Measurements from ENCODE around the gene UGCG.
A peak's percentile ranks its signal among the peaks of the same experiment; 100 is the strongest.

UGCG gene

GRCh38 chr9:111919875-111920274 lies 23.3 kb downstream of the UGCG start:
- DNase-seq (ENCODE audit: low read depth, low spot score) = no peak
- Histone ChIP-seq H3K9ac (ENCODE audit: insufficient read length) (no peak overlapping the region), H3K27ac (no peak overlapping the region), H3K4me3 (no peak overlapping the region), H3K9me3 (ENCODE audit: low read depth, low read length) (no peaks in the 10 kb centered on the region), H3K36me3 (ENCODE audit: insufficient read depth, low read length) (no peaks in the 10 kb centered on the region)
- TF ChIP-seq POLR2AphosphoS5 (IDR thresholded peaks at IDR 0.05; ENCODE audit: borderline replicate concordance, low read depth, low read length) = no peak
- TF ChIP-seq FOXP2 (optimal IDR thresholded peaks at IDR 0.05; ENCODE audit: control extremely low read depth, extremely low read length, insufficient read depth) = no peak
- no peak for TF ChIP-seq EZH2 (IDR thresholded peaks at IDR 0.05)

DNA sequence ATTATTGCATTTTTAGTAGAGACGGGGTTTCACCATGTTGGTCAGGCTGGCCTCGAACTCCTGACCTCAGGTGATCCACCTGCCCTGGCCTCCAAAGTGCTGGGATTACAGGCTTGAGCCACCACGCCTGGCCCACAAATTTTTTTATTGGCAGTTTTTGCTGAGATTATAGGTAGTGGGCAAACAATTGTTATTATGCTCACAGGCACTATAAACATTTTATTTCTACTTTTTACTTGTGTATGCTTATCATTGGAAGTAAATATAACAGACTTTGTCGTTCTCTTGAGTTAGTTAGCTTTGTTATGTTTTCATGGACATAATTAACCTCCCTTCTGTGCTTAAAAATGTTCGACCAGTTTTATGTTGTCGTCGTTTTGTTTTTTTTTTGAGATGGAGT lies 23.9 kb downstream of the UGCG start:
- Histone ChIP-seq H3K9me3 (ENCODE audit: low read depth, low read length) (no peaks in the 10 kb centered on the region), H3K9ac (ENCODE audit: insufficient read length) (no peak overlapping the region), H3K4me3 (no peak overlapping the region), H3K36me3 (ENCODE audit: insufficient read depth, low read length) (no peaks in the 10 kb centered on the region), H3K27ac (no peak overlapping the region)
- DNase-seq (ENCODE audit: low read depth, low spot score) = no peak
- TF ChIP-seq POLR2AphosphoS5 (IDR thresholded peaks at IDR 0.05; ENCODE audit: borderline replicate concordance, low read depth, low read length) (no peak), EZH2 (IDR thresholded peaks at IDR 0.05) (no peak), FOXP2 (optimal IDR thresholded peaks at IDR 0.05; ENCODE audit: control extremely low read depth, extremely low read length, insufficient read depth) (no peak)

- TF ChIP-seq EZH2 (IDR thresholded peaks at IDR 0.05) (no peak), FOXP2 (optimal IDR thresholded peaks at IDR 0.05; ENCODE audit: control extremely low read depth, extremely low read length, insufficient read depth) (no peak), POLR2AphosphoS5 (IDR thresholded peaks at IDR 0.05; ENCODE audit: borderline replicate concordance, low read depth, low read length) (no peak)
- Histone ChIP-seq H3K27ac (peak overlapping the region; percentile 36; the same call in 1 of the 2 replicates), H3K4me3 (no peak overlapping the region), H3K36me3 (ENCODE audit: insufficient read depth, low read length) (no peaks in the 10 kb centered on the region), H3K9me3 (ENCODE audit: low read depth, low read length) (no peaks in the 10 kb centered on the region), H3K9ac (ENCODE audit: insufficient read length) (no peak overlapping the region)
- no peak for DNase-seq (ENCODE audit: low read depth, low spot score)
Measured at GRCh38 chr9:111922324-111923013, 25.9 kb downstream of the UGCG start.

DNA sequence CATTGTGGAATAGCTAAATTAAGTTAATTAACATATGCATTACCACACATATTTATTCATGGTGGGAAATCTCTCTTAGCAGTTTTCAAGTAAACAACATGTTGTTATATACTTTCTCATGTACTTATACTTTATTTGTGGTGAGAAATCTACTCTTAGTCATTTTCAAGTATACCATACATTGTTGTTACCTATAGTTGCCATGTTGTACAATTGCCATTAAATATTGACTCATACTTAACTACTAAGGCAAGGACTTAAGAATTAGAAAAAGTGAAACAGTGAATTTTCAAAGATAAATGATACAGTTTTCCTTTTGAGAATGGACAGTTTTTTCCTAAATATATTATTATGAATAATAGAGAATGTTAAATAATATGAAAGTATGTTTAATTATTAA lies 27.7 kb downstream of the UGCG start:
- H3K9me3 ChIP-seq (ENCODE audit: low read depth, low read length) = no peaks in the 10 kb centered on the region
- no peak overlapping the region for H3K27ac ChIP-seq
- no peak overlapping the region for H3K9ac ChIP-seq (ENCODE audit: insufficient read length)
- peaks cover 6% of the 10 kb centered on the region; the same call in 1 of the 2 replicates for H3K36me3 ChIP-seq (ENCODE audit: insufficient read depth, low read length)
- no peak for TF ChIP-seq FOXP2 (optimal IDR thresholded peaks at IDR 0.05; ENCODE audit: control extremely low read depth, extremely low read length, insufficient read depth)
- TF ChIP-seq POLR2AphosphoS5 (IDR thresholded peaks at IDR 0.05; ENCODE audit: borderline replicate concordance, low read depth, low read length) = no peak
- no peak for TF ChIP-seq EZH2 (IDR thresholded peaks at IDR 0.05)
- DNase-seq (ENCODE audit: low read depth, low spot score) = no peak
- no peak overlapping the region for H3K4me3 ChIP-seq

- no peak for TF ChIP-seq POLR2AphosphoS5 (IDR thresholded peaks at IDR 0.05; ENCODE audit: borderline replicate concordance, low read depth, low read length)
- DNase-seq (ENCODE audit: low read depth, low spot score) = peak; percentile 26
- no peak overlapping the region for H3K9ac ChIP-seq (ENCODE audit: insufficient read length)
- H3K36me3 ChIP-seq (ENCODE audit: insufficient read depth, low read length) = peaks cover 8% of the 10 kb centered on the region; the same call in 1 of the 2 replicates
- peak overlapping the region; percentile 74 for H3K27ac ChIP-seq
- H3K9me3 ChIP-seq (ENCODE audit: low read depth, low read length) = no peaks in the 10 kb centered on the region
- H3K4me3 ChIP-seq = peak overlapping the region; percentile 53
Measured at GRCh38 chr9:111925017-111925770, 28.6 kb downstream of the UGCG start.

DNA sequence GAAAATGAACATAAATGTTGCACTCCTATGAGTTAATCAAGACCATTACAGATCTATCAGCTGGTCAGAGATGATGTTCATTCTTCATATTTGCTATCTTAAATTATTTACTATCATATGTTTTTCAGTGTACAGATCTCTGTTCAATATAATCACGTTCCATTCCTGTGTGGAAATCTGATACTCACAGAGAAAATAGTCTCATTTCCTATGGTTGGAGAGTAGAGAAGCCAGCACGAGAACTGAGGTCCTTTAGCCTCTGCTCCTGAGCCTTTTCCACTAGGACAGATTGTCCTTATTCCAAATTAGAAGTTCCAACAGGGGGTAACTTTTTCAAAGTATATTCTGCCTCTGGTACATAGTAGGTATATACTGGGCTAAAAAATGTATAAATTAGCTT lies 29.2 kb downstream of the UGCG start:
- Histone ChIP-seq H3K4me3 (peak overlapping the region; percentile 53), H3K36me3 (ENCODE audit: insufficient read depth, low read length) (peaks cover 11% of the 10 kb centered on the region), H3K27ac (peak overlapping the region; percentile 74), H3K9ac (ENCODE audit: insufficient read length) (no peak overlapping the region), H3K9me3 (ENCODE audit: low read depth, low read length) (no peaks in the 10 kb centered on the region)
- TF ChIP-seq POLR2AphosphoS5 (IDR thresholded peaks at IDR 0.05; ENCODE audit: borderline replicate concordance, low read depth, low read length) (no peak), FOXP2 (optimal IDR thresholded peaks at IDR 0.05; ENCODE audit: control extremely low read depth, extremely low read length, insufficient read depth) (no peak), EZH2 (IDR thresholded peaks at IDR 0.05) (no peak)
- peak; percentile 8 for DNase-seq (ENCODE audit: low read depth, low spot score)

DNA sequence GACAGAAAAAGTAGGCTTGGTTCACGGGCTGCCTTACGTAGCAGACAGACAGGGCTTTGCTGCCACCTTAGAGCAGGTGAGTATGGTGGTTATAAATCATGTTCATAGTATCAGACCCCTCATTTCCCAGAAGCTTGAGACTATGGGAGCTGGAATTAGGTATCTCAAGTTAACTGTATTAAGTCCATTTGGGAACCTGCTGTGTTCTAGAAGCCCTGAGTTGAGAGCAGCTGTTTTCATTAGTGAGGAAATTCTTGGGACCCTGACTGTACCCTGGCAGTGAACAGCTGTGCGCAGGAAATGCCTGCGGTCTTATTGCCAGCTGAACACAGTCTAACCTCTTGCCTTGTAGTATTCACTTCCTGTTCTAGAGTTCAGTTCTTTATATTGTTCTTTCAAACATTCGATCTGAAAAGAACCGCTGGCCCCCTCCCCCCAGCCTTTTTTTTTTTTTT lies 29.8 kb downstream of the UGCG start:
- TF ChIP-seq EZH2 (IDR thresholded peaks at IDR 0.05) (no peak), FOXP2 (optimal IDR thresholded peaks at IDR 0.05; ENCODE audit: control extremely low read depth, extremely low read length, insufficient read depth) (peak; percentile 36), POLR2AphosphoS5 (IDR thresholded peaks at IDR 0.05; ENCODE audit: borderline replicate concordance, low read depth, low read length) (peak; percentile 76)
- H3K27ac ChIP-seq = no peak overlapping the region; the same call in 1 of the 2 replicates
- peak; percentile 97 for DNase-seq (ENCODE audit: low read depth, low spot score)
- no peaks in the 10 kb centered on the region for H3K9me3 ChIP-seq (ENCODE audit: low read depth, low read length)
- peak overlapping the region; percentile 57 for H3K4me3 ChIP-seq
- H3K36me3 ChIP-seq (ENCODE audit: insufficient read depth, low read length) = peaks cover 17% of the 10 kb centered on the region
- no peak overlapping the region for H3K9ac ChIP-seq (ENCODE audit: insufficient read length)

GRCh38 chr9:111928359-111928720 lies 31.7 kb downstream of the UGCG start:
- TF ChIP-seq FOXP2 (optimal IDR thresholded peaks at IDR 0.05; ENCODE audit: control extremely low read depth, extremely low read length, insufficient read depth) = no peak
- no peak for TF ChIP-seq EZH2 (IDR thresholded peaks at IDR 0.05)
- no peak for TF ChIP-seq POLR2AphosphoS5 (IDR thresholded peaks at IDR 0.05; ENCODE audit: borderline replicate concordance, low read depth, low read length)
- DNase-seq (ENCODE audit: low read depth, low spot score) = no peak
- H3K36me3 ChIP-seq (ENCODE audit: insufficient read depth, low read length) = peaks cover 26% of the 10 kb centered on the region
- H3K27ac ChIP-seq = no peak overlapping the region
- no peak overlapping the region for H3K9ac ChIP-seq (ENCODE audit: insufficient read length)
- H3K4me3 ChIP-seq = no peak overlapping the region
- no peaks in the 10 kb centered on the region for H3K9me3 ChIP-seq (ENCODE audit: low read depth, low read length)

All from SK-N-MC (cell line).